ENCODE results near the gene TEX9.

TEX9 gene

DNA sequence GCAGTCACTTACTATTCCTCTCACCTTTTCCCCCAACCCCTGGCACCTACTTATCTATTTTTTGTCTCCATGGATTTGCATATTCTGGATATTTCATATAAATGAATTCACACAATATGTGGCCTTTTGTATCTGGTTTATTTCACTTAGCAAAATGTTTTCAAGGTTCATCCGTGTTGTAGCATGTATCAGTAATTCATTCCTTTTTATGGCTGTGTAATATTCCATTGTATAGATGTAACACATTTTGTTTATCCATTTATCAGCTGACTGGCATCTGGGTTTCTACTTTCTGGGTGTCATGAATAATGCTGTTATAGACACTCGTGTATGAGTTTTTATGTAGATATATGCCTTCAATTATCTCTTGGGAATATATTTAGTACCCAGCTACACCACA, 93.9 kb downstream of the TEX9 start:
- no peak for DNase-seq

DNA sequence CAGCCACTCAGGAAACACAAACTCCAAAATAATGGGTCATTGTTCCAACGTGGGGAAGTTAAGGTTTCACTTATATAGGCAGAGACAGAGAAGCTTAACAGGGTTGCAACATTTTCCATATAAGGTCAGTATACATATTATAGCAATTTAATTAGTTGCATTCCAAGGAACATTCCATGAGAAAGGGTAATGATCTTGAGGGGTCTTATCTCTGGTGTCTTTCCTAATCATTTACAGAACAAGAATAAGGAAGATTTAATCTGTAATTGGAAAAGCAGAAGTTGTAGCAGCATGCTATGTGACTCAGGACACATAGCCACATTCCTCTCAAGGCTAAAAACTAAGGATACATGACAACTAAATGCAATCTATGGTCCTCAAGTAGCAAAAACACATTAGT, 94.8 kb downstream of the TEX9 start:
- DNase-seq, result no peak

DNA sequence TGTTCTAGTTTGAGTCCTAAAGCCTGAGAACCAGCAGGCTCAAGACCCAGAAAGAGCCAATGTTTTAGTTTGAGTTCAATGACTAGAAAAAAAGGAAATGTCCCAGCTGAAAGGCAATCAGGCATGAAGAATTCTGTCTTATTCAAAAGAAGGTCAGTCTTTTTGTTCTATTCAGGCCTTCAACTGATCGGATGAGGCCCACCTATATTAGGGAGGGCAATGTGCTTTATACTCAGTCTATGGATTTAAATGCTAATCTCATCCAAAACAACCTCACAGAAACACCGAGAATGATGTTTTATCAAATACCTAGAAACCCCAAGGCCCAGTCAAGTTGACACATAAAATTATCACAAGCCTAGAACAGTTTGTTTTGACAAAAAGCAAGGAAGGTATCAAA, 95.7 kb downstream of the TEX9 start:
- DNase-seq, result no peak

DNA sequence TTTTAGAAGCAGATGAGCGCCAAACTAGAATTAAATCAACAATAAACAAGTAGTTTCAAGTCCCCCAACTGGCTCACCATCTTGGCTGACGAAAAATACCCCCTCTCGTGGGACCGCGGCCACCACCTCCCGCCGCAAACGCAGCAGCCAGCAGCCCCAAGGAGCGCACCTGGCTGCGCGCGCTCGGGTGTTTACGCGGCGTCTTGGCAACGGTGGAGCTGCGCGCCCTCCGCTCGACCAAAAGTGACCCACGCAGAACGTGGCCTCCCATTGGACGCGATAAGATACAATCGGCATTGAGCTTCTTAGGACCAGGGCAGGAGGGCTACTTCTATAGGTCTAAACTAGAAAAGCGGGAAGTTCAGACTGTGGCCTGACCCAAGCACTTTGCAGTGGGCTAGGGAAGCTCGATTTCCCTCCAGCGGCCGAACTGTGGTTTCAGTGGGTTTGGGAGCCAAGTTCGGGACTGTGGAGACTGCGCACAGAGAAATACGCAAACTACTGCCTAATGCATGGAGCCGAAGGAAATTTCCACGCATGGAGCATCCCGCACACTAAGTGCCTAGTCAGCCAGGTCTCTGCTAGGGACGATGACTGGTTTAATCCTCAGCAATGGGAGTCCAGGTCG, 99.8 kb downstream of the TEX9 start, which contains the start of gene MNS1:
MNS1 (minus strand) TSS at position 245 of the 628 bp plus-strand sequence; CDS start at position 80, 165 bp downstream.
- DNase-seq, result peak; percentile 93

DNA sequence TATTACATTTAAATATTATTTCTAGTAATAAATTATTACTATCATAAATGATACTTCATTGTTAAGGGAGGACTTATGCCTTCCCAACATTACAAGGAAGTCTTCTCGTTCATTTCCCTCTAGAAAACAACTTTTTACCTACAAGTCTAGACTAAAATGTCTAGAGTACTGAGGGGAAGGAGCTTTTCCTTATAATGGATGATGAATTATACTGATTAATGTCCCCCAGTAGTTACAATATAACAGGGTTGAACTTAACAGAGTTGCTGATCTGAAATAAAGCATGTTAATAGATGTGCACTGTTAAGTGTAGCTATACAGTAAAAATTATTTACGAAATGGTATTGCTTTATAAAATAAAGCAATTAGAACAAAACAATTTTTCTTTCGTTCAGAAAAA, 102.4 kb downstream of the TEX9 start:
- DNase-seq, result no peak

- no peak for DNase-seq
Observed at GRCh38 chr15:56468401-56468800, 103.2 kb downstream of the TEX9 start.

DNA sequence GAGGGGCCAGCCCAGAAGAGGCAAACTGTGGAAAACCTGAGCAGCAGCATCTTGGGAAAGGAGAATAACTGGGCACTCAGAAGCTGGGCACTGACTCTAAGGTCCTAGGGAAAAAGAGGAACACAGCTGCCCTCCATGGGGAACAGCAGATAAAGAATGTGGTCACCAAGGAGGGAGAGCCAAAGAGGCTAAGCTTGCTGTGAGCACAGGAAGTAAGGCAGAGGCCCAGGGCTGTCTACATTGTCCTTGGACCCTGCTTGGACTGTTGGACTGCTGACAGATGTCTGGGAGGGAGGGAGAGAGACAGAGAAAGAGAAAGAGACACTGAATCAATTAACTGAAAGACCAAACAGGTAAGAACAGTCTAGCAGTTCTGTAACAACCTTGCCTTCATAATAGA, 104.3 kb downstream of the TEX9 start:
- DNase-seq, result no peak

DNA sequence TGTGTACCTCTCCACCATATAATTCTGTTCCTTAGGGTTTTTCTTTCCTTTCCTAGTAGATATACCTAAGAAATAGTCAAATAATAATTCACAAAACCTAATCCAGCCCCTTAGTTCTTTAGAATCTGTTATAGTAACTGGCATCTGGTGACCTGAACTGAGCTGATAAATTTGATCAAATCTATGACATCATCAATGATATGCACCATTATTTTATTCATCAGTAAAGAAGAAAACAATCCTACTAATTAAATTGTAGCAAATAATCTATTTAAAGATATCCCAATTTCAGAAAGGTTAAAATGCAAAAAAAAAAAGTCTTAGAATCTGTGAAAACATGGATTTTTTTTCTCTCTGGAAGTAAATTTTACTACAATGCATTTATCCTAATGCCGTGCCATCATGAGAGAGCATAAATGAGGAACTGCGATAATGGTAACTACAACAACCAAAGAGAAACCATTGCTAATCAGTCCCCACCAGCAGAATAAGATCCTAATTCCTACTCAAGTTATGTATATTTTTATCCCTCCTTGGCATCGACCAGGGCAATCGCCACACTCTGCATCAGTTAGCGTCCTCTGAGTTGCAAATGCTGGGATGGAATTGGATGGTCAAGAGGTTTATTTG, 106.3 kb downstream of the TEX9 start:
- DNase-seq, result no peak

- no peak for DNase-seq
Observed at GRCh38 chr15:56472278-56472677, 107.1 kb downstream of the TEX9 start.

- no peak for DNase-seq
Observed at GRCh38 chr15:56473017-56473416, 107.8 kb downstream of the TEX9 start.

DNA sequence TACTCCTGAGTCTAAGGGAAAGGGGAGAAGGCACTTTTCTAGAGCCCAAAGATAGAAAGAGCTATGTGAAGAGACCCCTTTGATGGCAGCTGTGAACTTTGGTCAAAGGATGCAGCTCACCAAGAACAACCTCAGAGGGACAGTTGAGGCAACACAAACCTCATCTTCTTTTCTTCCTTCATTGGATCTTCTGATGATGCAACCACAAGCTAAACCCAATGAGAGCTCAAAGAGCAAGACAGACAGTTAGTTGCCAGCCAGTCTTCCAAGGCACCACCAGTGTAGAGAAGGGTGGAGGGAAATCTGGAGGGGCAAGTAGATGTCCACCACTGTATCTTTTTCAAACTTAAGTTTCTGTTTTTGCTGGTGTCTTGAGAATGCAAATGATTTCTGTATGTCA, 110.1 kb downstream of the TEX9 start:
- DNase-seq, result no peak
